Measurements from ENCODE around the gene RUNX2. TPM values are rescaled to one million over a fixed set of nuclear protein-coding genes. Genes with fewer than 3 reads are reported as not detected.

The RUNX2 gene
- total RNA-seq, 2 experiments from 2014 or later = 0.27 to 0.44 TPM

GRCh38 chr6:45427726-45428125, 99.6 kb downstream of the RUNX2 start:
- no peak overlapping the region for H3K4me2 ChIP-seq (ENCODE audit: low read length)
- ChIA-PET POLR2A (no interaction called here), CTCF (ENCODE audit: unreplicated experiment) (no interaction called here)
- H4K20me1 ChIP-seq (ENCODE audit: insufficient read depth, low read length) = no peaks in the 10 kb centered on the region
- no peaks in the 10 kb centered on the region for H3K9me2 ChIP-seq (ENCODE audit: insufficient read depth, low read length)
- TF ChIP-seq, protein P1, sequence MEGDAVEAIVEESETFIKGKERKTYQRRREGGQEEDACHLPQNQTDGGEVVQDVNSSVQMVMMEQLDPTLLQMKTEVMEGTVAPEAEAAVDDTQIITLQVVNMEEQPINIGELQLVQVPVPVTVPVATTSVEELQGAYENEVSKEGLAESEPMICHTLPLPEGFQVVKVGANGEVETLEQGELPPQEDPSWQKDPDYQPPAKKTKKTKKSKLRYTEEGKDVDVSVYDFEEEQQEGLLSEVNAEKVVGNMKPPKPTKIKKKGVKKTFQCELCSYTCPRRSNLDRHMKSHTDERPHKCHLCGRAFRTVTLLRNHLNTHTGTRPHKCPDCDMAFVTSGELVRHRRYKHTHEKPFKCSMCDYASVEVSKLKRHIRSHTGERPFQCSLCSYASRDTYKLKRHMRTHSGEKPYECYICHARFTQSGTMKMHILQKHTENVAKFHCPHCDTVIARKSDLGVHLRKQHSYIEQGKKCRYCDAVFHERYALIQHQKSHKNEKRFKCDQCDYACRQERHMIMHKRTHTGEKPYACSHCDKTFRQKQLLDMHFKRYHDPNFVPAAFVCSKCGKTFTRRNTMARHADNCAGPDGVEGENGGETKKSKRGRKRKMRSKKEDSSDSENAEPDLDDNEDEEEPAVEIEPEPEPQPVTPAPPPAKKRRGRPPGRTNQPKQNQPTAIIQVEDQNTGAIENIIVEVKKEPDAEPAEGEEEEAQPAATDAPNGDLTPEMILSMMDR (conservative IDR thresholded peaks at IDR 0.05; ENCODE audit: low read length) = no peak
- TF ChIP-seq EZH2phosphoT487 (IDR thresholded peaks at IDR 0.05; ENCODE audit: borderline replicate concordance, low read depth, low read length) = no peak
- no peaks in the 10 kb centered on the region for H3K36me3 ChIP-seq (ENCODE audit: insufficient read depth, low read length)
- intact Hi-C loops (cut with micrococcal nuclease; ENCODE audit: unreplicated experiment) = loop anchor here (10.0 kb wide), 2 partner anchors 287 to 497 kb away; no protein-coding TSS in a partner anchor
- peaks cover 29% of the 10 kb centered on the region for H3K4me1 ChIP-seq (ENCODE audit: insufficient read depth, low read length, poor library complexity, severe bottlenecking)
- DNase-seq (ENCODE audit: low spot score) = no peak
- BruUV-seq (replicated peaks) = no TSS peak
- H3K79me2 ChIP-seq (ENCODE audit: insufficient read depth, low read depth, low read length) = no peaks in the 10 kb centered on the region
- no peak overlapping the region for H3K27ac ChIP-seq (ENCODE audit: low read depth, low read length, poor library complexity, severe bottlenecking)
- no peak overlapping the region for H3K4me3 ChIP-seq (ENCODE audit: low read depth, low read length, poor library complexity, severe bottlenecking)
- no peaks in the 10 kb centered on the region for H3K9me3 ChIP-seq (ENCODE audit: low read length)
- no peak overlapping the region for H2AFZ ChIP-seq (ENCODE audit: low read length)

DNA sequence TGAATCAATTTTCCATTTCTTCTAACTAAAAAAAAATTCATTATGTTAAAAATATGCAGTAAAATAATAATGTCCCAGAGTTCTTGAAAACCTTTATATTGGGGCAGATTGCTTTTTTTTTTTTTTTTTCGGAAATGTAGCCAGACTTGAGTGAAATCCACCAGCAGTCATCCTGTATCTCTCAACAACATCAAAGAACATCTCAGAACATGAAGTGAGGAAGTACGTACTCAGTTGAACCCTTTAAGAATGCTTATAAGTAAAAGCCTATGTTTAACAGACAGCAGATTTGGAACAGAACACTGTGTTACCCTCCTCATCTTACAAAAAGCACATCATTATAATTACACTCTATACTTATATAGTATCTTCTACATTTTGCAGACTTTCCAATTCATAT, 100.6 kb downstream of the RUNX2 start:
- CTCF ChIA-PET (ENCODE audit: unreplicated experiment) = no interaction called here
- no peaks in the 10 kb centered on the region for H3K79me2 ChIP-seq (ENCODE audit: insufficient read depth, low read depth, low read length)
- intact Hi-C loops (cut with micrococcal nuclease; ENCODE audit: unreplicated experiment) = loop anchor here (10.0 kb wide), 2 partner anchors 286 to 496 kb away; no protein-coding TSS in a partner anchor
- DNase-seq (ENCODE audit: low spot score) = no peak
- no peak for TF ChIP-seq EZH2phosphoT487 (IDR thresholded peaks at IDR 0.05; ENCODE audit: borderline replicate concordance, low read depth, low read length)
- TF ChIP-seq, protein P1 (conservative IDR thresholded peaks at IDR 0.05; ENCODE audit: low read length) = no peak
- POLR2A ChIA-PET = interaction anchor here (0.7 kb wide), 1 partner anchor 52 kb away, joined by 4 read pairs; no protein-coding TSS in a partner anchor
- H3K9me3 ChIP-seq (ENCODE audit: low read length) = no peaks in the 10 kb centered on the region
- no peak overlapping the region for H3K27ac ChIP-seq (ENCODE audit: low read depth, low read length, poor library complexity, severe bottlenecking)
- H3K9me2 ChIP-seq (ENCODE audit: insufficient read depth, low read length) = no peaks in the 10 kb centered on the region
- H4K20me1 ChIP-seq (ENCODE audit: insufficient read depth, low read length) = no peaks in the 10 kb centered on the region
- H3K4me3 ChIP-seq (ENCODE audit: low read depth, low read length, poor library complexity, severe bottlenecking) = no peak overlapping the region
- no peaks in the 10 kb centered on the region for H3K36me3 ChIP-seq (ENCODE audit: insufficient read depth, low read length)
- no peak overlapping the region for H2AFZ ChIP-seq (ENCODE audit: low read length)
- H3K4me1 ChIP-seq (ENCODE audit: insufficient read depth, low read length, poor library complexity, severe bottlenecking) = peaks cover 19% of the 10 kb centered on the region
- H3K4me2 ChIP-seq (ENCODE audit: low read length) = no peak overlapping the region
- no TSS peak for BruUV-seq (replicated peaks)

DNA sequence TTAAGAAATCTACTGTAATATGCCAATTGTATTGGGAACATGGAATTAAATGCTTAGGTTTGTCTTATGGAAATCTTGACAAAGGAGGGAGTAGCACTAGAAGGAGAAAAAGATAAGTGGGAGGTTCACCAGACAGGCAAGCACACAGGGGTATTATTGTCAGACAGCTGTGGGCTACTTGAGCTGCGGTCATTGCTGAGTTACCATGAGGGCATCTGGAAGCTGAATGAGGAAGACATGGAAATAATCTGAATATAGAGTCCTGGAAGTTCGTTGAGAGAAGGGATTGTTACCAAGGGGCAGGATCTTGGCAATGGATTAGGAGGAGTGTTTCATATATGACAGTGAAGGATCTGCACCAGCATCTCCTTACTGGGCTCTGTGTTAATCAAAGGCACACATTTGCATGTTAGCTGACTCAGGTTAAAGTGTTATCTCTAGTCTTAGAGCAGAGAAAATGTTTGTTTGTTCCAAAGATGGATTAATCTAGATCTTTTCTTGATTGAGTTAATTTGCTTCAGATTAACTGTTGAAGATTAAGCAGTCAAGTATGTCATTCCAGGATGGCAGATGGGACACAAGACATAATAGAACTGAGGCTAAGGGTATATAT, 102.6 kb downstream of the RUNX2 start:
- Histone ChIP-seq H3K79me2 (ENCODE audit: insufficient read depth, low read depth, low read length) (no peaks in the 10 kb centered on the region), H4K20me1 (ENCODE audit: insufficient read depth, low read length) (no peaks in the 10 kb centered on the region), H3K4me2 (ENCODE audit: low read length) (no peak overlapping the region), H3K27ac (ENCODE audit: low read depth, low read length, poor library complexity, severe bottlenecking) (no peak overlapping the region), H3K4me1 (ENCODE audit: insufficient read depth, low read length, poor library complexity, severe bottlenecking) (peaks cover 10% of the 10 kb centered on the region), H2AFZ (ENCODE audit: low read length) (no peak overlapping the region), H3K9me3 (ENCODE audit: low read length) (no peaks in the 10 kb centered on the region), H3K9me2 (ENCODE audit: insufficient read depth, low read length) (no peaks in the 10 kb centered on the region), H3K36me3 (ENCODE audit: insufficient read depth, low read length) (no peaks in the 10 kb centered on the region), H3K4me3 (ENCODE audit: low read depth, low read length, poor library complexity, severe bottlenecking) (no peak overlapping the region)
- no peak for TF ChIP-seq EZH2phosphoT487 (IDR thresholded peaks at IDR 0.05; ENCODE audit: borderline replicate concordance, low read depth, low read length)
- TF ChIP-seq, protein P1 (conservative IDR thresholded peaks at IDR 0.05; ENCODE audit: low read length) = no peak
- DNase-seq (ENCODE audit: low spot score) = no peak
- ChIA-PET CTCF (ENCODE audit: unreplicated experiment) (no interaction called here), POLR2A (no interaction called here)
- intact Hi-C loops (cut with micrococcal nuclease; ENCODE audit: unreplicated experiment) = no loop called here
- no TSS peak for BruUV-seq (replicated peaks)

Measured in OCI-LY7 (cell line).